Erythroblast (primary cell): ENCODE data around the gene C6orf141.

Source experiments
- GATA1 ChIP-seq: IDR thresholded peaks from 2 replicates; pipeline ENCODE4 v1.6.1; 2011; ENCODE audit warnings: low read depth, mild to moderate bottlenecking, control low read depth, low read length, moderate library complexity
- POLR2A ChIP-seq: IDR thresholded peaks from 2 replicates; pipeline ENCODE4 v1.6.1; 2011; ENCODE audit warnings: mild to moderate bottlenecking, low read length

- TF ChIP-seq POLR2A (no peak), GATA1 (no peak)
These were observed 43.8 kb upstream of the C6orf141 start for GRCh38 chr6:49506569-49507111.
